Femur (tissue), 1 donor: ENCODE data around the gene C16orf82.
"Not testable (repeated sequence)": the region's sequence is repeated elsewhere in the genome, so short reads cannot be mapped to it uniquely, and the experiment has no call there.

ENCODE experiments used
- DNase-seq: peaks from one replicate; pipeline ENCODE4 v3.0.0-alpha.2; 2017

Gene C16orf82

DNA sequence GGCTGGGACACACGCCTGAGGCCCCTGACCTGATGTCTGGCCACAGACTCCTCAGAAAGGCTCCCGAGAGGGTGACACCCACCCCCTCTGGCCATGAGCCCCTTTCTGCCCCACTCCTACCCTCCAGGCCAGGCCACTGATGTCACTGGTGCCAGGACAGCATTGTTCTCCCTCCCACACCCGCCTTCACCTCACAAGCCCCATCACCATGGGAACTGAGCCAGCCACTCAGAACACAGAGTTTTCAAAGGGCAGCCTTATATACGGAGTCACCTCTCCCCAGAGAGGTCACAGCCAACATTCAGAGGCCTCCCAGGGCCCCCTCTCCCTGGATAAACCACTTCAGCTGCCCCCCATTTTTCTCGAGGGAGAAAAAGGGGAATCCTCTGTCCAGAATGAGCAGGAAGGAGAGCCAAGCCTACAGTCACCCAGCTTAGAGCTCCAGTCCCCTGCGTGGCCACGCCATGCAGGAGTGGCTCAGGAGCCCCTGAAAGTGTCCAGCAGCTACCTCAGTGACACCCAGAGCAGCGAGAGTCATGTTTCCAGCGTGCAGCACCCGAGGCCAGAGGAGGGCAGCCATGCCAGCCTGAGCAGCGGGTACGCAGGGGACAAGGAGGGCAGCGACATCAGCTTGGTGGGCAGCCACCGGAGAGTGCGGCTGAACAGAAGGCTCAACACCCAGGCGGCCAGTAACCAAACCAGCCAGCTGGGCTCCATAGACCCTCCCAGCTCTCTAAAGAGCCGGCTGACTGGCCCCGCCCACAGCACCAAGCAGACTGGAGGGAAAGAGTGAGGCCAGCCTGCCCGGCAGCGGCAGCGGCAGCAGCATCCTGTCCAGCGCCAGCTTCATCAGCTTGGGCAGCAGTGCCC lies at the start of gene C16orf82:
Gene C16orf82, plus strand, starts transcription at position 260 of the 870 bp plus-strand sequence.
- DNase-seq, result peak; percentile 25

- no peak for DNase-seq
Measured at GRCh38 chr16:27020031-27020430, 46.7 kb upstream of the C16orf82 start.

GRCh38 chr16:27024010-27024409 lies 42.7 kb upstream of the C16orf82 start:
- DNase-seq, result no peak

DNA sequence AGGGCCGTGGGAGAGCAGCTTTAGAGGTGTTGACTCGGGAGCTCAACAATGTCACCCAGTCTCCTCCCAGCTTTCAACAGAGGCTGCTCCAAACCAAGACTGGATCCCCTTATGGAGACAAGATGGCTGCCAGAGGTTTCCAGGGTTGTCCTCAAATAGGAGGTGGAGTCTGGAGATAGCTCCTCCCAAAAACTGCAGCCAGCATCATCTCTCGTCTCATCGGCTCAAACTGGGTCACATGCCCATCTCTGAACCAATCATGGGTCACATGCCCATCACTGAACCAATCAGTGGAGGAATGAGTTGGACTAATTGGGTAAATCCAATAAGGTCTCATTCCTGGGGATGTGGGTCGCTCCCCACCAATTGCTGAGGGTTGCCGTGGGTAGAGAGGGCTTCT lies 41.1 kb upstream of the C16orf82 start:
- DNase-seq, result no peak

DNA sequence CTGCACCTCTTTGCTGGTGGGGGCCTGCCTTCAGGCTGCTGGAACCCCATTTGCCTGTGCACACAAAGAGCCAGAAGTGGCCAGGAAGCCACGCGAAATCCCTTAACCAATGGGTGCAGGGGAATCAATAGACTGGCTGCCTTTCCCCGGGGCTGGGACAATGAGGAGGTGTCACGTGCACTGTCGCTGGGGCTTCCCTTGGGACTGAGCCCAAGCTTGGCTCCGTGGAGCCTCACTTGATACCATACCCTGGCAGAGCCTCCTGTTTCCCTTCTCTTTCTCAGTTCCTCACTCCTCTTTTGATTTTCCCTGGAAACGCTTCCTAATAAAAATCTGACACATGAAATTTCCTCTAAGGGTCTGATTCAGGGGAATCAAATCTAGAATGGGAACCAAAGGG lies 38.8 kb upstream of the C16orf82 start:
- no peak for DNase-seq

- DNase-seq, result no peak
Measured at GRCh38 chr16:27028591-27029110, 38.1 kb upstream of the C16orf82 start.

GRCh38 chr16:27029525-27029924 lies 37.2 kb upstream of the C16orf82 start:
- DNase-seq, result no peak

- DNase-seq, result no peak
Measured at GRCh38 chr16:27033281-27033979, 33.3 kb upstream of the C16orf82 start.

- no peak for DNase-seq
Measured at GRCh38 chr16:27040732-27041131, 26.0 kb upstream of the C16orf82 start.

DNA sequence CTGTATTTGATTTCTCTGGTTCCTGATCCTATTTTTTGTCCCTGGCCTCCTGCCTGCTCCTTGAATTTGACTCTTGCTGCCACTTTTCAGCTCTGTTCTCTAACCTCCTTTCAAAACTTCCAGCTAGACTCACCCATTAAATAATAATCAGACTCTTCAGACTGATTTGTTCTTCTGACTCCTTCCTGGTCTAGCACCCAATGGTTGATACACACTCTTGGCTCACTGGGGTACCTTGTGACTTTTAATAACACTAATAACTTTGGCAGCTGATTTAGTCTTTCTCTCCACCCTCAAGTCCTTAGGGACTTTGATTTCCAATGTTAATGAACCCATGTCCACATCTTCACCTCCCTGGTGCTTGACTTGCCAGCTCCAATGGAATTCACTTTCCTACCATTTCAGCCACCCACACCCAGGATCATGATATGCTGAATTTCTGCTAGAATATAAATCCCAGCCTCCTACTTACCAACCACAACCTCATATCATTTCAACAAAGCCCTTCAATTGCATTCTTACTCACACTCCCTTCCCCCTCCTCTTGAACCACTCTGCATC lies 19.7 kb upstream of the C16orf82 start:
- DNase-seq, result no peak

DNA sequence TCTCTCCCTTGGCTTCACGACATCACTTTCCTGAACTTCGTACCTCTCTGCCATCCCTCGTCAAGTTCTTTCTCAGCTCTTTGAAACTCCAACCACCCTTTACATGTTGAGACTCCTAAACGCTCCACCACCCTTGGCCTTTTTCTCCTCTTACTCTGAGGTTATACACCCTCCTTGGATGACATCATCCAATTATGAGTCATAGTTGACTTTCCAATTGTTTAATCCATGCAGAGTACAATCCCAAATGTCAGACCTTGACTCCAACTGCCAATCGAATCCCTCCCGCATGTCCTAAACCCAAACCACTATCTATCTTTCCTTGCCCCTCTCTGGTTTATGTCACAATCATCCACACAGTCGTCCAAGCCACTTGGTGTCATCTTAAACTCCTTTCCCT lies 18.4 kb upstream of the C16orf82 start:
- DNase-seq, result no peak

DNA sequence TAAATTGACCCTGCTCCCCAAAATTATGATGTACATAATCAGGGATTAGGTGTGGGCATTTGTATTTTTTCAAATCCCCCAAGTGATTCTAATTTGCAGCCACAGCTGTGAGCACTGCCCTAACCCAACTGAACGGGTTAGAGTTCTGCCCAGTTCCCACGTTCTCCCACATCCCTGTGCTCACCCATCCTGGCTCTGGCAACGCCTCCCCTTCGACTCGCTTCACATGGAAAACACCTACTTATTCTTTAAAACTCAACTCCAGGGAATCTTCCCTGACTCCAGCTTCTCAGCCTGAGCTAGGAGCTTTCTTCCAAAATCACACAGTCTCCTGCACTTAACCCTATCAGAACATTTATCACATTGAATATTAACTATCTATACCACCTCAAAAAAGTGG lies 17.6 kb upstream of the C16orf82 start:
- DNase-seq, result no peak

DNA sequence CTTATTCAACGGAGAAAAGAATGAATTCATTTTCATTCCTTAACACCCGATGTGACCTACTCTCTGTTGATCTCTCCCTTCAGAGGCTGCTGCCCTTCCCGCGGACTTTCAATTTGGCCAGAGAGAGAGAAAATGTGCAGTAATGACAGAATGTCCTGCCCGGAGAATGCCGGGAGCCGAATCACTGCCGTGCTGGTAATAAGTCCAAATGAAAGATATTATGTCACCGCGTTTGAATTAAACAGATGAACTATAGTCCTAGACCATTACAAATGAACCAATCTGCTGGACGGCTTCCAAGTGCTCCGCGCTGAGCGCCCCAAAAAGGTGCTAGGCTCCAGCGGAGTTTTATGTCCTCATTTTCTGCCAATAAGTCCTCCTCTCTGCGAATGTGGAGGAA lies 14.7 kb upstream of the C16orf82 start:
- DNase-seq, result peak; percentile 30

- no peak for DNase-seq
Measured at GRCh38 chr16:27053996-27054395, 12.7 kb upstream of the C16orf82 start.

DNA sequence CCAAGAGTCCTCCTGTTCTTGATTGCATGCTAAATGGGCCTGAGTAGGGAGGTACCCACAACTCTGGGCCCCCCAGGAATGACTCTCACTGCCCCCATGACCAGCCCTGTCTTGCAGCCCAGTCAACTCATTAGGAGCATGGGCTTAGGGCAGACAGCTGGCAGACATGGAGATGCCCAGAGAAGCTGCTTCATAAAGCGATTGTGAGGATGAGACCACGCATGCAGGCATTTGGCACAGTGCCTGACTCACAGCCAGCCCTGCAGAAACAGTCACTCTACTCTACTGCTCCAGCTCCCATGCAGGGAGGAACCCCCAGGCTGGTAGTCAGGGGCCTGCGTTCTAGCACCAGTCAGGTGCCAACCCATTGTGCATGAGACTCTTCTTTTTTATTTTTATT lies 8.4 kb upstream of the C16orf82 start:
- DNase-seq, result no peak

GRCh38 chr16:27070776-27071175 lies 4.0 kb downstream of the C16orf82 start:
- DNase-seq, result no peak

- no peak for DNase-seq
Measured at GRCh38 chr16:27073733-27074132, 7.0 kb downstream of the C16orf82 start.

GRCh38 chr16:27080895-27081294 lies 14.2 kb downstream of the C16orf82 start:
- no peak for DNase-seq

- DNase-seq, result no peak
Measured at GRCh38 chr16:27083861-27084261, 17.1 kb downstream of the C16orf82 start.

GRCh38 chr16:27084307-27085028 lies 17.7 kb downstream of the C16orf82 start:
- DNase-seq, result no peak

- no peak for DNase-seq
Measured at GRCh38 chr16:27085182-27085581, 18.5 kb downstream of the C16orf82 start.

- DNase-seq, result not testable (repeated sequence)
Measured at GRCh38 chr16:27086031-27086430, 19.3 kb downstream of the C16orf82 start.

GRCh38 chr16:27088216-27088615 lies 21.5 kb downstream of the C16orf82 start:
- DNase-seq, result no peak
